ENCODE results near the gene DTX3.

DNA sequence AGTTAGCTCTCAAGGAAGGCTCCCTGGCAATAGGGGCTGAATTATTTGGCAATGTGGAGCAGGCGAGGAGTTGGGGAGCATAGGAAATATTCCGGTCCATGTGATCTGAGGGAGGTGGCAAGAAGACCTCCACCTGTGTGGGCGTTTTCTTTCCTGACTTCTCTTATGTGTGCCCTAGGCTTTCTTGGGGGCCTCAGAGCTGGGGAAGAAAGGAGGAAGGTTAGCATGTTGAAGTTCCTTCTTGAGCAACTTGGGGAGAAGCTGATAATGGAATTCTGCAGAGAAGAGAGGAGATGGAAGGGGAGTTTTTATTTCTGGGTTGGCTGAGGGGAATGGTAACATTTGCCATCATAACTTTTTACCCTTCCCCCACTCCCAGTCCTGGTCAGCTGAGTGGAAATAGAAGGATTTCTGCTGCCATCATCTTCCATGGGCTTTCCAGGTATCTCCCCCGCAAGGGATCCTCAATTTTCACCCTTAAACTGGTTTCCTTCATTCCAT is 1.2 kb downstream of the DTX3 start:
- TF ChIP-seq FOXK2 (IDR thresholded peaks at IDR 0.05): no peak
- TF ChIP-seq, protein P1, sequence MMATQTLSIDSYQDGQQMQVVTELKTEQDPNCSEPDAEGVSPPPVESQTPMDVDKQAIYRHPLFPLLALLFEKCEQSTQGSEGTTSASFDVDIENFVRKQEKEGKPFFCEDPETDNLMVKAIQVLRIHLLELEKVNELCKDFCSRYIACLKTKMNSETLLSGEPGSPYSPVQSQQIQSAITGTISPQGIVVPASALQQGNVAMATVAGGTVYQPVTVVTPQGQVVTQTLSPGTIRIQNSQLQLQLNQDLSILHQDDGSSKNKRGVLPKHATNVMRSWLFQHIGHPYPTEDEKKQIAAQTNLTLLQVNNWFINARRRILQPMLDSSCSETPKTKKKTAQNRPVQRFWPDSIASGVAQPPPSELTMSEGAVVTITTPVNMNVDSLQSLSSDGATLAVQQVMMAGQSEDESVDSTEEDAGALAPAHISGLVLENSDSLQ (IDR thresholded peaks at IDR 0.05): no peak
- TF ChIP-seq FOXM1 (IDR thresholded peaks at IDR 0.05; ENCODE audit: borderline replicate concordance): no peak
- TF ChIP-seq HDGF (IDR thresholded peaks at IDR 0.05; ENCODE audit: borderline replicate concordance): no peak
- TF ChIP-seq SUZ12 (IDR thresholded peaks at IDR 0.05): no peak
- TF ChIP-seq CTBP1 (IDR thresholded peaks at IDR 0.05; ENCODE audit: borderline replicate concordance): no peak
